IMR-90 (cell line): ENCODE data around the gene NXPH1. TPM values are rescaled to one million over a fixed set of nuclear protein-coding genes. Genes with fewer than 3 reads are reported as not detected.

Experiments
- ATAC-seq: fragments of 200-7000 bp; cut with Tn5 transposase; 2 replicates; pipeline ENCODE4 v1.9.1; 2020; ENCODE audit warnings: low read depth, mild to moderate bottlenecking, moderate library complexity
- BruUV-seq: library from RNA; stranded (reverse); fragments of 400-500 nt; replicated peaks from 2 replicates; lab custom pipeline; 2021; lab: Mats Ljungman, UMichigan
- CTCF ChIA-PET: fragments of 300-600 bp; formaldehyde crosslinking; extraction: SDS; loops from one replicate; lab custom pipeline; 2021; ENCODE audit warnings: antibody characterized with exemption; lab: Yijun Ruan, JAX
- POLR2A ChIA-PET: fragments of 300-600 bp; sonication (Branson Sonifier 250); formaldehyde crosslinking; loops from one replicate; lab custom pipeline; 2022; ENCODE audit warnings: antibody characterized with exemption; ENCODE audit not compliant: unreplicated experiment; lab: Charles Lee
- DNase-seq: peaks from one replicate; pipeline ENCODE4 v3.0.0; 2013
- H2AFZ ChIP-seq: replicated peaks from 2 replicates; pipeline ENCODE3; 2013; ENCODE audit warnings: low read length, mild to moderate bottlenecking; ENCODE audit not compliant: poor library complexity
- H2AK5ac ChIP-seq: 2 replicates; pipeline ENCODE4 v1.6.1; 2013; ENCODE audit warnings: low read depth, low read length, inconsistent platforms
- H2AK9ac ChIP-seq: replicated peaks from 2 replicates; pipeline ENCODE3; 2013; ENCODE audit warnings: mild to moderate bottlenecking, low read depth, low read length, moderate library complexity; ENCODE audit not compliant: poor library complexity
- H2BK120ac ChIP-seq: 2 replicates; pipeline ENCODE4 v1.6.1; 2013; ENCODE audit warnings: low read depth, low read length, inconsistent platforms
- H2BK15ac ChIP-seq: 3 replicates; pipeline ENCODE4 v1.6.1; 2013; ENCODE audit warnings: low read depth, low read length, inconsistent platforms
- H2BK20ac ChIP-seq: 2 replicates; pipeline ENCODE4 v1.6.1; 2013; ENCODE audit warnings: low read depth, mild to moderate bottlenecking, inconsistent platforms, low read length, moderate library complexity
- H2BK5ac ChIP-seq: 2 replicates; pipeline ENCODE4 v1.6.1; 2013; ENCODE audit warnings: mild to moderate bottlenecking, low read depth, low read length, inconsistent platforms; ENCODE audit not compliant: poor library complexity, severe bottlenecking
- H3K14ac ChIP-seq: replicated peaks from 2 replicates; pipeline ENCODE4 v1.6.1; 2013; ENCODE audit warnings: low read depth, low read length, inconsistent platforms
- H3K18ac ChIP-seq: 2 replicates; pipeline ENCODE4 v1.6.1; 2013; ENCODE audit warnings: low read depth, low read length, control low read depth
- H3K23ac ChIP-seq: 2 replicates; pipeline ENCODE4 v1.6.1; 2013; ENCODE audit warnings: low read depth, low read length, inconsistent platforms
- H3K27ac ChIP-seq: 2 replicates; pipeline ENCODE4 v1.5.1; 2013; ENCODE audit warnings: mild to moderate bottlenecking, control low read depth, low read length; ENCODE audit not compliant: insufficient read depth
- H3K27me3 ChIP-seq: 2 replicates; pipeline ENCODE4 v1.6.1; 2013; ENCODE audit warnings: low read length; ENCODE audit not compliant: control insufficient read depth, insufficient read depth
- H3K36me3 ChIP-seq: 2 replicates; pipeline ENCODE4 v1.6.1; 2013; ENCODE audit warnings: low read length, mixed read lengths; ENCODE audit not compliant: control insufficient read depth, insufficient read depth
- H3K4ac ChIP-seq: 2 replicates; pipeline ENCODE4 v1.6.1; 2013; ENCODE audit warnings: low read depth, low read length, inconsistent platforms
- H3K4me1 ChIP-seq: 2 replicates; pipeline ENCODE4 v1.6.1; 2013; ENCODE audit warnings: low read length, mixed read lengths; ENCODE audit not compliant: control insufficient read depth, insufficient read depth
- H3K4me2 ChIP-seq: 2 replicates; pipeline ENCODE4 v1.6.1; 2013; ENCODE audit warnings: low read depth, mild to moderate bottlenecking, control low read depth, low read length, moderate library complexity
- H3K4me3 ChIP-seq: 2 replicates; pipeline ENCODE4 v1.5.1; 2013; ENCODE audit warnings: low read depth, mild to moderate bottlenecking, control low read depth, low read length, moderate library complexity; ENCODE audit not compliant: insufficient read depth
- H3K56ac ChIP-seq: 2 replicates; pipeline ENCODE4 v1.6.1; 2013; ENCODE audit warnings: low read length, inconsistent platforms; ENCODE audit not compliant: insufficient read depth; ENCODE audit errors: extremely low read depth
- H3K79me1 ChIP-seq, 2 experiments: 2 replicates each; pipeline ENCODE4 v1.6.1; 2013; ENCODE audit warnings: low read length in 2 of 2, inconsistent platforms in 1 of 2, low read depth in 1 of 2
- H3K9ac ChIP-seq: 2 replicates; pipeline ENCODE4 v1.6.1; 2013; ENCODE audit warnings: low read depth, low read length, control low read depth
- H3K9me1 ChIP-seq: 2 replicates; pipeline ENCODE4 v1.6.1; 2013; ENCODE audit warnings: low read length, inconsistent platforms; ENCODE audit not compliant: insufficient read depth
- H3K9me3 ChIP-seq: 2 replicates; pipeline ENCODE4 v1.6.1; 2013; ENCODE audit warnings: low read length; ENCODE audit not compliant: control insufficient read depth, insufficient read depth
- H4K20me1 ChIP-seq: 2 replicates; pipeline ENCODE4 v1.6.1; 2013; ENCODE audit warnings: low read length, inconsistent platforms; ENCODE audit not compliant: insufficient read depth
- H4K5ac ChIP-seq: 2 replicates; pipeline ENCODE4 v1.6.1; 2013; ENCODE audit warnings: mild to moderate bottlenecking, low read depth, low read length, control low read depth
- H4K8ac ChIP-seq, 2 experiments: 2 replicates each; pipeline ENCODE4 v1.6.1; 2013; ENCODE audit warnings: low read depth in 2 of 2, low read length in 2 of 2, control low read depth in 1 of 2, inconsistent platforms in 1 of 2
- H4K91ac ChIP-seq: 2 replicates; pipeline ENCODE4 v1.6.1; 2013; ENCODE audit warnings: low read depth, low read length, inconsistent platforms; ENCODE audit not compliant: insufficient read depth
- BHLHE40 ChIP-seq: fragments of 150-350 bp; IDR thresholded peaks from 2 replicates; pipeline ENCODE4 v1.6.1; 2016; ENCODE audit warnings: mild to moderate bottlenecking, low read depth, low read length
- MAFK ChIP-seq: IDR thresholded peaks from 2 replicates; pipeline ENCODE4 v1.6.1; 2012; ENCODE audit warnings: low read depth, low read length, improper control_type of control experiment
- MAZ ChIP-seq: IDR thresholded peaks from 2 replicates; pipeline ENCODE4 v1.6.1; 2012; ENCODE audit warnings: low read depth, mild to moderate bottlenecking, low read length, improper control_type of control experiment, moderate library complexity, borderline replicate concordance
- MXI1 ChIP-seq: IDR thresholded peaks from 2 replicates; pipeline ENCODE4 v1.6.1; 2012; ENCODE audit warnings: low read depth, mild to moderate bottlenecking, low read length, moderate library complexity, borderline replicate concordance
- NFE2L2 ChIP-seq: fragments of 150-350 bp; IDR thresholded peaks from 2 replicates; pipeline ENCODE4 v1.6.1; 2016; ENCODE audit warnings: low read depth, mild to moderate bottlenecking, low read length
- POLR2A ChIP-seq: IDR thresholded peaks from 2 replicates; pipeline ENCODE4 v1.6.1; 2012; ENCODE audit warnings: mild to moderate bottlenecking, low read depth, low read length
- RCOR1 ChIP-seq: IDR thresholded peaks from 2 replicates; pipeline ENCODE4 v1.6.1; 2012; ENCODE audit warnings: mild to moderate bottlenecking, low read length, improper control_type of control experiment; ENCODE audit not compliant: insufficient replicate concordance
- RFX5 ChIP-seq: IDR thresholded peaks from 2 replicates; pipeline ENCODE4 v1.8.0; 2012; ENCODE audit warnings: low read depth, mild to moderate bottlenecking, low read length, moderate library complexity
- WGBS, 2 experiments: methylation state at CpG; one replicate each; pipeline versions ENCODE4 v1.1.5 to v1.1.7; 2013; ENCODE audit warnings: missing lambda C conversion rate in 2 of 2; ENCODE audit not compliant: insufficient read length in 1 of 2; ENCODE audit errors: extremely low coverage in 2 of 2; 5-methylcytosine and 5-hydroxymethylcytosine counted together
- dilution Hi-C: fragments of 300-500 bp; cut with HindIII; formaldehyde crosslinking; loops from one replicate; pipeline ENCODE4 v1.14.3; 2018; ENCODE audit warnings: low sequenced_read_pairs; ENCODE audit not compliant: unreplicated experiment
- in situ Hi-C: fragments of 300-500 bp; cut with MboI; formaldehyde crosslinking; loops from 3 replicates; pipeline ENCODE4 v1.14.3; 2019; ENCODE audit warnings: low sequenced_read_pairs, inconsistent platforms, mixed read lengths
- intact Hi-C: fragments of 100-400 bp; cut with micrococcal nuclease; formaldehyde crosslinking; loops from 2 replicates; pipeline ENCODE4 v1.10.0; 2022
- polyA plus RNA-seq, 3 experiments: library from polyadenylated mRNA; depleted of rRNA; stranded (reverse); fragments of >200 nt; gene quantifications; 2 replicates each; pipeline ENCODE4 v1.2.3, GENCODE V29; 2012; ENCODE audit warnings: low replicate concordance in 1 of 3
- total RNA-seq: library from RNA; depleted of rRNA; stranded (reverse); fragments of >200 nt; gene quantifications from 2 replicates; pipeline ENCODE4 v1.2.3, GENCODE V29; 2012
- TF ChIP-seq, protein P1 (sequence below): conservative IDR thresholded peaks from 2 replicates; pipeline ENCODE4 v1.5.1; 2012; ENCODE audit warnings: mild to moderate bottlenecking, low read depth, low read length, improper control_type of control experiment
- TF ChIP-seq, protein P2 (sequence below): fragments of 150-350 bp; IDR thresholded peaks from 2 replicates; pipeline ENCODE4 v1.6.1; 2017; ENCODE audit warnings: mild to moderate bottlenecking, antibody characterized with exemption, low read length, low read depth

The NXPH1 gene
- total and polyA plus RNA-seq, 2 of the 4 experiments (the other 2 are of a cell fraction), result not detected

DNA sequence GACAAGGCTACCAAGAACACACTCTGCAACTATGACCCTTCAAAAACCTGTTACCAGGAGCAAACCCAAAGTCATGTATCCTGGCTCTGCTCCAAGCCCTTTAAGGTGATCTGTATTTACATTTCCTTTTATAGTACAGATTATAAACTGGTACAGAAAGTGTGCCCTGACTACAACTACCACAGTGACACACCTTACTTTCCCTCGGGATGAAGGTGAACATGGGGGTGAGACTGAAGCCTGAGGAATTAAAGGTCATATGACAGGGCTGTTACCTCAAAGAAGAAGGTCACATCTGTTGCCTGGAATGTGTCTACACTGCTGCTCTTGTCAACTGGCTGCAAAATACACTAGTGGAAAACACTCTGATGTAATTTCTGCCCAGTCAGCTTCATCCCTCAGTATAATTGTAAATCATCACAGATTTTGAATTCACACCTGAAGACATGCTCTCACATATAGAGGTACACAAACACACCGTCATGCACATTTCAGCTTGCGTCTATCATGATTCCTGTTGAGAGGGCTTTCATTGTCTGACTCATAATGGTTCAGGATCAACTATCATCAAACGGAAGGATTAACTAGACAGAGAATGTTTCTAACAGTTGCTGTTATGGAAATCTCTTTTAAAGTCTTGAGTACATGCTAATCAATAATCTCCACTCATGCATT lies 318.3 kb downstream of the NXPH1 start:
- H2BK5ac ChIP-seq, result no peak overlapping the region
- no peak overlapping the region for H3K18ac ChIP-seq
- H3K79me1 ChIP-seq, result no peaks in the 10 kb centered on the region
- H4K5ac ChIP-seq, result no peak overlapping the region
- no peak overlapping the region for H2AFZ ChIP-seq
- no peak overlapping the region for H2BK15ac ChIP-seq
- no peak overlapping the region for H2AK5ac ChIP-seq
- H3K23ac ChIP-seq, result no peak overlapping the region
- WGBS, 2 experiments, result no CpG with 5 or more reads among the region's 4 CpGs
- ChIA-PET CTCF (no interaction called here), POLR2A (no interaction called here)
- dilution Hi-C loops (no loop called here), intact Hi-C loops (no loop called here), in situ Hi-C loops (no loop called here)
- H3K27ac ChIP-seq, result no peak overlapping the region
- no peak overlapping the region for H4K8ac ChIP-seq
- no peaks in the 10 kb centered on the region for H3K36me3 ChIP-seq
- no peak overlapping the region for H3K9ac ChIP-seq
- TF ChIP-seq POLR2A (no peak), RFX5 (no peak), BHLHE40 (no peak), MAZ (no peak), MXI1 (no peak), NFE2L2 (no peak), RCOR1 (no peak), MAFK (no peak)
- TF ChIP-seq, protein P1, sequence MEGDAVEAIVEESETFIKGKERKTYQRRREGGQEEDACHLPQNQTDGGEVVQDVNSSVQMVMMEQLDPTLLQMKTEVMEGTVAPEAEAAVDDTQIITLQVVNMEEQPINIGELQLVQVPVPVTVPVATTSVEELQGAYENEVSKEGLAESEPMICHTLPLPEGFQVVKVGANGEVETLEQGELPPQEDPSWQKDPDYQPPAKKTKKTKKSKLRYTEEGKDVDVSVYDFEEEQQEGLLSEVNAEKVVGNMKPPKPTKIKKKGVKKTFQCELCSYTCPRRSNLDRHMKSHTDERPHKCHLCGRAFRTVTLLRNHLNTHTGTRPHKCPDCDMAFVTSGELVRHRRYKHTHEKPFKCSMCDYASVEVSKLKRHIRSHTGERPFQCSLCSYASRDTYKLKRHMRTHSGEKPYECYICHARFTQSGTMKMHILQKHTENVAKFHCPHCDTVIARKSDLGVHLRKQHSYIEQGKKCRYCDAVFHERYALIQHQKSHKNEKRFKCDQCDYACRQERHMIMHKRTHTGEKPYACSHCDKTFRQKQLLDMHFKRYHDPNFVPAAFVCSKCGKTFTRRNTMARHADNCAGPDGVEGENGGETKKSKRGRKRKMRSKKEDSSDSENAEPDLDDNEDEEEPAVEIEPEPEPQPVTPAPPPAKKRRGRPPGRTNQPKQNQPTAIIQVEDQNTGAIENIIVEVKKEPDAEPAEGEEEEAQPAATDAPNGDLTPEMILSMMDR, result no peak
- TF ChIP-seq, protein P2, sequence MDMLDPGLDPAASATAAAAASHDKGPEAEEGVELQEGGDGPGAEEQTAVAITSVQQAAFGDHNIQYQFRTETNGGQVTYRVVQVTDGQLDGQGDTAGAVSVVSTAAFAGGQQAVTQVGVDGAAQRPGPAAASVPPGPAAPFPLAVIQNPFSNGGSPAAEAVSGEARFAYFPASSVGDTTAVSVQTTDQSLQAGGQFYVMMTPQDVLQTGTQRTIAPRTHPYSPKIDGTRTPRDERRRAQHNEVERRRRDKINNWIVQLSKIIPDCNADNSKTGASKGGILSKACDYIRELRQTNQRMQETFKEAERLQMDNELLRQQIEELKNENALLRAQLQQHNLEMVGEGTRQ, result no peak
- no peak overlapping the region for H3K4ac ChIP-seq
- H3K27me3 ChIP-seq, result no peaks in the 10 kb centered on the region
- no peak overlapping the region for H2BK20ac ChIP-seq
- H4K91ac ChIP-seq, result no peak overlapping the region
- H3K4me2 ChIP-seq, result no peak overlapping the region
- H3K4me3 ChIP-seq, result no peak overlapping the region
- ATAC-seq (no peak), DNase-seq (no peak)
- BruUV-seq, result no TSS peak
- peaks cover 13% of the 10 kb centered on the region for H3K9me3 ChIP-seq
- H3K4me1 ChIP-seq, result no peaks in the 10 kb centered on the region
- no peak overlapping the region for H3K14ac ChIP-seq
- no peak overlapping the region for H3K56ac ChIP-seq
- H3K9me1 ChIP-seq, result no peaks in the 10 kb centered on the region
- H2BK120ac ChIP-seq, result no peak overlapping the region
- no peaks in the 10 kb centered on the region for H4K20me1 ChIP-seq
- H2AK9ac ChIP-seq, result no peak overlapping the region
